NCI-H1417 (cell line): ENCODE results near the gene TMEM140.

Experiments
- DNase-seq, 3 experiments: peaks; one replicate each; lab custom pipeline; 2025; lab: John Stamatoyannopoulos, UW

The TMEM140 gene

DNA sequence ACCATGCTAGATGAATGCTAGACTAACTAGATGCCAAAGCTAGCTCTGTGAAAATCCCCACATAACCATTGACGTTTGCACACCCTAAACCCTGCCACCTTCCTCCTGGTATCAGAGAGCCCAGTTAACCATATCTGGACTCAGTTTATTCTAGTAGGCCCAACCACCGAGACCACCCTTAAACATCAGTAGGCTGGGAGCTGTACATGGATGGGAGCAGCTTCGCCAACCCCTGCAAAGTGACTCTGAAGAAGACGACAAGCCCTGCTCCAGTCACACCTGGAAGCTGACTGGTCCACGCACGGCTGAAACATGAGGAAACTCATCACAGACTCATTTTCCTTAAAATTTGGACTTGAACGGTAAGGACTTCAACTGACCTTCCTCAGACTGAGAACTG, 27.1 kb downstream of the TMEM140 start:
- DNase-seq, result no peak

DNA sequence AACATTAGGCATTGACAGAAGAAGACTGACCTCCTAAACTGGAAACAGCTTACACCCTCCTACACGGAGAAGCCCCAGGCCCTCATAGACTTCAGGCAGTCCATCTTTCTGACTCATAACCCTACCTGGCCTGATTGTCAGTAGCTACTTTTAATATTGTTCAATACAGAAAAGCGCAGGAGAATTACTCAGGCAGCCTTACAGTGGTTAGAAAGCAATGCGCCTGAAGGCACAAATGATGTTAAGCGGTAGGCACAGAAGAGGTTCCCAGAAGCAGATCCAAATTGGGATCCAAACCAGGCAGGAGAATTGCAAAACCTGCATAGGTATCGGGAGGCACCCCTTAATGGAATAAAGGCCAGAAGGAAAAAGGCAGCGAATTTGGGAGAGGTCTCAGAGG, 28.1 kb downstream of the TMEM140 start:
- no peak for DNase-seq

DNA sequence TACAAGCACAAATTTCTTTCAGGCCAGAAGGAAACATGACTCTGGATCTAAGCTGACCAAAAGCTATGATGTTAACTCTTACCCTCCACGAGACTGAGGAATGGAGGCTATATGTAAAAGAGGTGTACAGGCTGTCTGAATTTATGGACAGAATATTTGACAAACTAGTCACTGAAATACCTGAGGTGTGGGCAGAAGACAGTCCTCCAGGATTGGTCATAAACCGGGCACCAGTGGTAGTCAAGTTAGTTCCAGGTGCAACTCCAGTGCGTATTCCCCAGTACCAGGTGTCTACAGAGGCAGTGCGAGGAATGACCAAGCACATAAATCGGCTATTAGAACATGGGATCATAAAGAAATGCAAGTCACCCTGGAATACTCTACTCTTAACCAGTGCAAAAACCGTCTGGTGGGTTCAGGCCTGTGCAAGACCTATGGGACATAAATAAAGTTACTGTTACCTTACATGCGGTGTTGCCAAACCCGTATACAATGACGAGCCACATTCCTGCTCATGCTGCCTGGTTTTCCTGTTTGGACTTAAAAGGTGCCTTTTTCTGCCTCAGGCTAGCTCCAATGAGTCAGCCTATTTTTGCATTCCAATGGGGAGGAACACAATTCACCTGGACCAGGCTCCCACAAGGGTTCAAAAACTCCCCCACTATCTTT, 29.3 kb downstream of the TMEM140 start:
- DNase-seq, result no peak

DNA sequence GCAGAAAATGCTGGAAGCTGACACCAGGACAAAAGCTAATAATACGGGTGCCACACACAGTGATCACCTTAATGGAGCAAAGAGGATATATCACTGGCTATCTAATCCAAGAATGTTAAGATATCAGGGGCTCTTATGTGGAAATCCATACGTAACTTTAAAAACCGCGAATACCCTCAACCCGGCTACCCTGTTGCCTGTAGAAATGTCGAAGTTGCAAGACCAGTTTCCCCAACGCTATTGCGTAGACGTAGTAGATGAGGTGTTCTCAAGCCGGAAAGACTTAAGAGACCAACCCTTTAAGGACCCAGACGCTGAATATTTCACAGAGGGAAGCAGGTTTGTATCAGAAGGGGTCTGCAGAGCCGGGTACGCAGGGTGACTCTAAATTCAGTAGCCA, 30.5 kb downstream of the TMEM140 start:
- no peak for DNase-seq

DNA sequence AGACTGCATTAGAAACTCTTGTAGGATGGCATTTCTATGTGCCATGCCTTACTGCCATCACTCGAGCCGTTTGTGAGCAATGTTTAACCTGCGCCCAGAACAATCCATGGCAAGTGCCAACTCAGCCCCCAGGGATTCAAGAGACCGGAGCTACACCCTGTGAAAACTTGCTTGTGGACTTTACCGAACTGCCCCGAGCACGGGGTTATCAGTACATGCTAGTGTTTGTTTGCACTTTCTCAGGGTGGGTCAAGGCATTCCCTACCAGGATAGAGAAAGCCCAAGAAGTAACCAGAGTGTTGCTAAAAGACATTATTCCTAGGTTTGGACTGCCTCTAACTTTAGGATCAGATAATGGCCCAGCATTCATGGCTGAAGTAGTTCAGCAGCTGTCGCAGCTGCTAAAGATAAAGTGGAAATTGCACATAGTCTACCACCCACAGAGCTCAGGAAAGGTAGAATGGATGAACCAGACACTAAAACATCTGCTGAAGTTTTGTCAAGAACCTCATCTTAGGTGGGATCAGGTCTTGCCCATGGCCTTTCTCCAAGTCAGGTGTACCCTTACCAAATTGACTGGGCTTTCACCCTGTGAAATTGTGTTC, 31.6 kb downstream of the TMEM140 start:
- DNase-seq, result no peak

DNA sequence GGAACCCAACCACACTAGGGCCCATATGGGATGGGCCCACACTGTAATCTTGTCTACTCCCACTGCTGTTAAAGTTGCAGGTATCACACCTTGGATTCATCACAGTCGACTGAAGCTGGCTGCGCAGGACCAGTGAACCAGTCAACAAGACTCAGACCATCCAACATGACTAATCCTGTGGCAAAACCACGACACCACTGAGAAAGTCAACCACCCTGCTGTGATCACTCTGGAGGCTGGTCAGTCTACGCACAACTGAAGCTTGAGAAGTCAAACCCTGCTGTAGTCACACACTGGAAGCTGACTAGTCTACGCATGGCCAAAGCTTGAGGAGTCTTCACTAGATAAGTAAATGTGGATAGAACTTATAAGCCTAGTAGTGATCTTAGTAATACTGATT, 32.2 kb downstream of the TMEM140 start:
- DNase-seq, result no peak

DNA sequence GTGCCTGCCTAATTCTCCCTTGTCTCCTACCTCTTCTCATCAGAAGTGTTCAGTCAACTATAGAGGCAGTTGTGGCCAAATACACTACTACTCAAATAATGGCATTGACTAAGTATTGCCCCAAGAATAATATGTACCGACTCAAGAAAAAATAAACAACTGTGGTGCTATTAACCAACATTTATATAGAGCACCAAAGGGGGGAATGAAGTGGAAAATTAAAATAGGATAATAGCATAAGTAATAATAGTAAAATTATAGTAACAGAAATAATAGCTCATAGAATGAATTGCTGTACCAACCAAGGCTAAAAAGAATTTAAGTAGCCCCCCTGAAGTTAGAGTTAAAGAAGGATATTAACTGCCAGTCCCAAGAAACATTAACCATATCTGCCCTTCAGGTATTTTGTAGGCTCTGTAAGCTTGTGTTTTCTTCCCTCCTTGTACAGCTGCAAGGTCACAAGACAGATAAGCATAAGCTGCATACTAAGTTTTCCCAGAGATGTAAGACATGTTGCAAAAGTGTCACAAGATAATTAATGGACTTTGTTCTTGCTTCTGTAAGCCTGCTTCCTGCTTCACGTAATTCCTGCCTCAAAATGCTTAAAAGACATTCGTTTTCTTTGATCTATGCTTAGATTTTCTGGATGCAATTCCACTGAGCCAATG, 33.5 kb downstream of the TMEM140 start:
- DNase-seq, result no peak

DNA sequence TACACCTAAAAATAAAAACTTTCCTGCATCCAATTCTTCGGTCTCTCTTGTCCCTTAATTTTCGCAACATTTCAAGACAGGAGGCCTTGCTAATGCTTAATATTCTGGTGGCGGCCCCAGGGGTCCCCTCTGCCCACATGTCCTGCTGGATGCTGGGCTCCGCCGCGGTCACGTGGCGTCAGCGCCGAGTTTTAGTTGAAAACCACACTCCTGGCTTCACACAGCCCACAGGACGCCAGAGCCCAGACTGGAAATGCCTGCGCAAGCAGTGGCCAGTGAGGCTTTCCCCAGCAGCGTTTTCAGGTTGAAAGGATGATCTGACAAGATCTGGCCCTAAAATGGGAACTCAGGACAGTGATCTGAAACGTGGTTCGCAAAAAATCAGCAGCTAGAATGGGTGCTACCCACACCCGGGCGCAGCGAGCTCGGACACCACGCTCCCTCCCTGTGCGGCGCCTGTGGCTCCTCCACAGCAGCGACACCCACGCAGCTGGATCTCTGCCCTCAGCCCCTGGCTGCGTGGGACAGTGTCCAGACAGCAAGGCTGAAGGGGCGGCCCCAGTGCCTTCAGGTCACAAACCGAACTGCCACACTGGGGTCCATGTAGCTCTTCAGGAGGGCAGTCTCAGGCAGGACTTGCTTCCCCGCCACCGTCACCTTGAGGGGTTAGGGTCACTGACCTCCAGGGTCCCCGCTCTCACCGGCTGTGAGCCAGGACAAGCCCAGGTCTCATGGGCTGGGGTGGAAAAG, 34.2 kb downstream of the TMEM140 start:
- no peak for DNase-seq

DNA sequence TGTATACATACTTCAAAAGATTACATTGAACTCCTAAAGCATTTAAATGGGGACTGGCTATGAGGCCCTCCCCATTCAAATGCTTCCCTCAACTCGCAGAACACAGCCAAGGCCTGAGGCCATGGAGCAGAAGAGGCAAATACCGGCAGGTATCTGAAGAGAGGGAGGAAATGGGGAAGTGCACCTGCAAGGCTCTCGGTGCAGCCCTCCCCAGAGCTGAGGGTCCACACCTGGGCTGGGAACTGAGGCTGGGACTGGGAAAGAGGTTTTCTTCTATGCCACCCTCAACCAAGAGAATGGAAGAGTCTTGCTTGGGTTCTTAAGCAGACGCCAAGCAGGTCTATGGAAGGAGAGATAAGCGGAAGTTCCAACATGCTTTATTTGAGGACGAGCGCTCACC, 35.6 kb downstream of the TMEM140 start:
- DNase-seq, result no peak

DNA sequence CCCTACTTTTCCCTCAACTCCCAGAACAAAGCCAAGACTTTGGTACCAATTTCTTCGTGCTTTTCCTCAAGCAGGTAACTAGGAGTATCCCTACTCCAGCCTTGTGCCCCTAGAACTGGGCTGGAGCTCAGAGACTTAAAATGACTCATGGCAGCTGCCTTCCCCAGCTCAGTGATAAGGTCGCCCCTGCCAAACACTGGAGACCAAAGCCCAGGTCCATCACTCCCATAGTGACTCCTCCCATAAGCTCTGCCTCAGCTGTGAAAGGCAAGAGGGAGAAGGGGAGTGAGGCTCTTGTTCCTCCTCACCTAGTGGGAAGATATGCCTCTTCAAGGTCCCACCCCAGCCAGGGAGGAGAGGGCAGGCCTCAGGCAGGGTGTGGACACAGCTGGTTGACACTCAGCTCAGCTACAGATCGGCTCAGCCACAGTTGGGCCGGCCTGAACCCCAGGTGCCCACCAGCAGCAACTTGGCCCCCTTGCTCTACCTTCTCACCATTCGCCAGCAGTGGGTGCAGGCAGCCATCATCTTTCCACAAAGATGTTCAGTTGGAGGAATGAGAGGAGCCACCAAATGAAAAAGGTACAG, 36.5 kb downstream of the TMEM140 start:
- no peak for DNase-seq

DNA sequence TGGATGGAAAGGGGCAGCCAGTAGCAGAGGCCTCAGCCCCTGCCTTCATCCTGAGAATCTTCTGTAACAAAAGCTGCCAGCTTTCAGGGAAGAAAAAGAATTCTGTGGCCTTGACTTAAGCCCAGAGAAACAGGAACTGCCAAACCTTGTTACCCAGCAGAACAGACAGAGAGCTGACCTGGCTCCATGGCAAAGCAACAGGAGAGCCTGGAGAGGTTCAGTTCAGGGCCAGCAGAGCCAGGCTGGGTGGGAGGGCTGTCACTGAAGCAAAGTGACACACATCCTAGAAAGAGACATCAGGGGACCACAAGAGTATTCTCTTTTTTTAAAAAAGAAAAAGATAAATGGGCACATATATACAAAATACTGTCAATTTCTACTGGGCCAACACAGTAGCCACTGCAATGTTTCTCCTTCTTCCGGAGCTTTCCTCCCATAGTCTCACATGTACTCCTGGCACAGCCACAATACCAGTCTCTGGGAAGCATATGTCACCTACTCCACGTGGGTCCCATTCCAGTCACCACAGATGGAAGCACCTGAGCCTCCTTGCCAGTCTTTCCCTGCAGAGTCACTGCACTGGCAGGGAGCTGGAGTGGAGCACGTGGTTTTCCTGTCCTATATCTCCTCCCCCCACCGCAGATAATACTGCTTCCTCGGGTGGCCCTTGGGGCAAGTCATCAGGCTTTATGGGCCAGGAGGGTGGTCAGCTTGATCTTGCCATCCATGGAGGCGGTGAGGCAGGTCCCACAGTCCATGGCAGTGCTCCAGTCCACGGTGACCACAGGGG, 37.8 kb downstream of the TMEM140 start:
- no peak for DNase-seq

DNA sequence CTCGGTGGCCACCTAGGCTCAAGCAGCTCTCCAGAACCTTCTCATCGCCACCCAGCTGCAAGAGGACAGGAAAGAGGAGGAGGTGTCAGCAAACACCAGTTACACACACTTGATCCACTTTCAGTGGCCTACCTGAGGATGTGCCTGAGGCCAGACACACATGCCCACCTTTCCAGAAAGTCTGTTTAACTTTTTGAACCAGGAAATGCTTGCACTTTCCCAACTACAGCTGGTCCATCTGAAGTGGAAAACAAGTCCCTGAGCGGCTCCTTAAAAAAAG, 38.3 kb downstream of the TMEM140 start:
- no peak for DNase-seq

DNA sequence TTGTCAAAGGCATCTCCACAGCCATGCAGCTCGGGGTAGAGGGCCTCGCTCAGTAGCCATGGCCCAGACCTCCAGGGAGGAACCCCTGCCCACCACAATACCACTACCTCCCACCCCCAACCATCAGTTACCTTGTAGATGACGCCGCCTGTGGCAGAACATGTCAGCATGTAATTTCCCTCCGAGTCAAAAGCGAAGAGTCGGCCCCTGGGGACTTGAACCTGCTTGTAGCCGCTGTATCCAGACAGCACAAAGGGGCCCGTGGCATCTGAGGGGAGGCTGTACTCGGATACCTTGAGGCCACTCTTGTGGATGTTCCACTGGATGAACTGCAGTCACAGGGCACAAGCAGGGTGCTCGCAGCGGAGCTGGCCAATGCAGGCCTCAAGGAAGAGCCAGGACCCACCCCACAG, 39.0 kb downstream of the TMEM140 start:
- no peak for DNase-seq

DNA sequence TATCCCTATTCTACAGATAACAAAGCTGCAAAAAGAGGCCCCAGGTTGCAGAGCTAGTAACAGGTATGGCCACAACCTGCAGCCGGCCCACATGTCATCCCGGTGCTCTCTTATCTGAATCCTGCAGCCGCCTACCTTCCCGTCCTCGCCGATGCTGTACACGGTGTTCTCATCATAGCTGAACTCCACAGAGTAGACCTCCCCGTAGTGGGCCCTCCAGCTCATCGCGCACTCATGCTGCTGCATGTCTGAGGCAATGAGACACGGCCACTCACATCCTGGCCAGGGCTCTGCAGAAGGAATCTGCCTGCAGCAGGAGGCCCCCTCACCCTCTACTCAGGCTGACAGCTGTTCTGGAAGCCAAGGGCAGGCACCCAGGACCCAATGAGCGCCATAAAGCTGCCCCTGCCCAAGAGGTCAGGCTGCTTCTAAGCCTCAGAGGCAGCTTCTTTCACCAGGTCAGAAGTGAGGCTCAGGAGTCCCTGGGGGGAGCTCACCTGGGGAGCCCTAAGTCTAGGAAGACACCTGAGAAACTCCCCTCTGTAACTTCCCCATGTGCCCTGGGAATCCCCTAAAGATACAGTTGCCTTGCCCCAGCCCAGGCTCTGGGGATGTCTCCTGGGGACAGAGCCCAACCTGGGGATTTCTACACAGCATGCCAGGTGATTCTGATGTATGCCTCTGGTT, 40.6 kb downstream of the TMEM140 start:
- DNase-seq, result no peak

DNA sequence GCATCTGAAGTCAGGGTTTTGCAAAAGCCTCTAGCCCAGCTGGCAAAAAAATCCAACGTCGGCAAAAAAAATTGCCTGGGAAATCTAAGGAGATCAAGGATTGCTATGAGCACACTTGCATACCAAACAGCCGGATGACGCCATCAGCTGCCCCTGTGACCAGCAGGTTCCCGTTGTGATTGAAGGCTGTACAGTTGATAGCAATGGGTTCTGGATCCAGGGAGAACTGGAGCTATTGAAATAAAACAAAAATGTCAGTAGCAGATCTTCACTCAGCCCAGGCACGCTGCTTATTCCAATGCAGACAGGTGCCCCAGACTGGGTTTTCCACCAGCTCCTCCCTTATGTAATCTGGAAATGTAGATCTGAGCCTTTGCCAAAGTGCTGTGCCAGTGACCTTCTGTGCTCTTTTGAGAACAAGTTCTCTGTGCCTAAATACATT, 41.4 kb downstream of the TMEM140 start:
- DNase-seq, result no peak

DNA sequence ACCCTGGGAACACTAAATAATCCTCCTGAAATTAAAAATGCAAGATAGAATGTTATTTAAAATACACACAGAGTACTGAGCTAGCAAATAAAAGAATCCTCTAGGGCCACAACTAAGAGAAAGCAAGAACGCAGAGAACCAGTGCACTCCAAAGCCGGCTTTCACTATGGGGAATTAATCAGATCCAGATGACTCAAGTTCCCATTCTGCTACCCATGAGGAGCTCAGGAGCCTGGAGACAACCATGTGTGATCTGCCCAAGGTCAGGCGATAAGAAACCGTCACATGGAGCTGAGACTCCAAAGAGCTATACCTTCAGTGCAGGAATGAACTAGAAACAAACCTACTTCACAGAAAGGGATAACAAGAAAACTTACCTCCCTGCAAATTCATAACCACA, 42.1 kb downstream of the TMEM140 start:
- no peak for DNase-seq

DNA sequence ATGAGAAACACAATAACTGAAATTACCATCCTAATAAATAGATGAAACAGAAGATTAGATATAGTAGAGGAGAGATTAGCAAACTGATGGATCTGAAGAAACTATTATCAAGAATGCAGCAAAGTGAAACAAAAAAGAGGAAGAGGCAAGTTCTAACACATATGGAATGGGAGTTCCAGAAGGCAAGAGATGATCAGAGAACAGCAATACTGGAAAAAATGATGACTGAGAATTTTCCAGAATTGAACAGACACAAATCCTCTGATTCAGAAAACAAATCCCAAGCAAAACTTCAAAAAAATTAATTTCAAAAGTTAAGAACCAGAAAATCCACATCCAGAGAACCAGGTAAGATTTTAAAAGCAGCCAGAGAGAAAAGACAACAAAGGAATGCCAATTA, 42.8 kb downstream of the TMEM140 start:
- no peak for DNase-seq

DNA sequence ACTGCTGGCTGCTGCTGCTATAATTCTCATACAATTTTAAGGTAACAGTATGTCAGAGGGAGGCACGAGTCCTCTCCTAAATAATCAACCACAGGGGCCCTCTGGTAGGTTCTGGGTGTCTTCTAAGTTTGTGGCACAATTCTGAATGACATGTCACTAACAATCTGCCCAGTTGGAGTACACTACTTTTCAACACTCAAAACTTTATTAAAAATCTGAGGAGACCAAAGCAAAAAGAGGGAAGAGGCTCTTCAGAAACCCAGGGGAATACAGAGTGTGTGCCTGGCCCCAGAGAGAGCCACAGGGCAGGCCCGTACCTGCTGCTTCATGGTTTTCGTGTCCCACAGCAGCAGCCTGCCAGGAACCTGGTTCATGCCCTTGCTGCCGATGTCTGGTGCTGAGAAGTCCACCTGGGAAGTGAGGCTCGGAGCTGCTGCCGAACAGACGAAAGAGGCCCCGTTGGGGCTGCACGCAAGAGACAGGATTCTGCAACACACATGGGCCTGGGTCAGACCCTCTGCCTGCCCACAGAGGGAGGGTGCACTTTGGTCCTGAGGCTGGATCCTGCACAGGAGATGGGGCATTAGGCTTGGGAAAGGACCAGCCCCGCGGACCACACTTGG, 45.2 kb downstream of the TMEM140 start:
- no peak for DNase-seq

DNA sequence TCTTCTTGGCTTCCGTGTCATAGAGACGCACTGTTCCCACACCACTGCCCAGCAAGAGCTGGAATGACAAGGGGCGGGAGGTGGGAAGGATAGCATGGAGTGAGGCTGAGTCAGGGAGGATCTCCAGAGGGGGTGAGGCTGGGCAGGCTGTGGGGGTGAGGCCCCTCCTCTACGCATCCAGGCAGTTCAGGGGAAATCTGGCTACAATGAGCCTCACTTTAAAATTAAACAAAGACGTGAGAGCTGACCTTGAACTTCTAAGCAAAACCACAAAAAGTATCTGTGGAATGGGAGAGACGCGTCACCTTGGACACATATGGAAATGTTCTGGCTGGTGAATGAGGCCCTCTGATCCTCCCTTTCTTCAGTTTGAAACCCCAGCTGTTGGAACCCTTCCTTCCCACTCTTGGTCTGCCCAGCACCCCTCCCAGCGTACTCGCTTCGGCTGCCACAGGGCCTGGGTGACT, 45.8 kb downstream of the TMEM140 start:
- no peak for DNase-seq

DNA sequence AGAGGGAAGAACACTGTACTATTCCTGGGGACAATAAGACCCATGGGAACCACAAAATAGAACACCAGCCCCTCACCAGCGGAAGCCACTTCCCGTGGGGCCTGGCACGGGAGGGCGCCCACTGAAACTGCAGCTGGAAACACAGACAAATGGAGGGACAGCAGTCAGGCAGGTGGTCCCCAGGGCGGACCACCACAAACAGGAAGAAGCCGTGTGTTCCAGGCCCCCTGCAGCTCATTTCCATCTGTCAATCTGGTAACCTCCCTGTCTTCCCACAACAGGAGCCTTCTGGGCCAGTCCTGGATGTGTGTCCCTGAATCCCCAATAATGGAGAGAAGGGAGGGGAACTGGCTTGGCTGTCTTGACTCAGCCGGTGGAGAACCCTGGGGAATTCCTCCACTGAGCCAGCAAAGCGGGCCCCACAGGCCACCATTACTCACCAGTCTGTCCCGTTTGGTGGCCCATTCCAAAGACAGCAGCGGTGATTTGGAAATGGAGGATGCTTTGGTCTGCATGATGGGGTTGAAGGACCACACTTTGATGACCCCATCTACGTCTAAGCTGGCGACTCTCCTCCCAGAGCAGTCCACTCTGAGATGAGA, 46.7 kb downstream of the TMEM140 start:
- no peak for DNase-seq
